DMS79 treated with DMSO at 0.1 percent for 48 hours (cell line): Measurements from ENCODE around the gene ZSCAN2.

ENCODE experiments used
- DNase-seq: peaks from one replicate; lab custom pipeline; 2025; lab: John Stamatoyannopoulos, UW

ZSCAN2 gene

DNA sequence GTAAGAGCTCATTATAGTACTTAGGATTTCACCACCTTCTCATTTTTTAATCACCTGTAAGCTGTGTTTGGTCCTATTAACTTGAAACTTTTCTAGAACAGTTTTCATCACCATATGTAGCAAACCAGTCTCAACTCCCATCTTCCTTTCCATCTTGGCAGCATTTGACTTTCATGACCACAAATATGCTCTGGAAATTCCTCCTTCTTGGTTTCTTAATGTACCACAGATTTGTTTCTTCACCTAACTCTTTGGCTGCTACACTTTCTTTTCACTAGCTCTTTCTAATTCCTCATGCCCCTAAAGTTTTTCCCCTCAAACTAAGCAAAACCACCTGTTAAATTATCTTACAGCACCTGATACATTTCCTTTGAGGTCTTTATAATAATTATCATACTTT is 70.4 kb downstream of the ZSCAN2 start:
- peak; percentile 62 for DNase-seq
